Retinal pigment epithelial cell (primary cell): ENCODE data around the gene ERCC6.
A peak's percentile ranks its signal among the peaks of the same experiment; 100 is the strongest.

Experiments used
- DNase-seq: peaks from one replicate; pipeline ENCODE4 v3.0.0-alpha.2; 2010; ENCODE audit warnings: low read depth
- H3K4me3 ChIP-seq: 2 replicates; pipeline ENCODE4 v1.5.1; 2011; ENCODE audit warnings: mild to moderate bottlenecking, low read length, control low read depth, moderate library complexity
- CTCF ChIP-seq: conservative IDR thresholded peaks from 2 replicates; pipeline ENCODE4 v1.5.1; 2011; ENCODE audit warnings: low read depth, low read length, control low read depth, inconsistent platforms

ERCC6 gene

GRCh38 chr10:49550563-49550962 lies 11.6 kb upstream of the ERCC6 start:
- DNase-seq = peak; percentile 44
- no peak overlapping the region for H3K4me3 ChIP-seq
- no peak for TF ChIP-seq CTCF

- no peak overlapping the region for H3K4me3 ChIP-seq
- no peak for DNase-seq
- no peak for TF ChIP-seq CTCF
Observed at GRCh38 chr10:49549640-49550346, 10.9 kb upstream of the ERCC6 start.

- no peak for DNase-seq
- no peak overlapping the region for H3K4me3 ChIP-seq
Observed at GRCh38 chr10:49543604-49544003, 4.7 kb upstream of the ERCC6 start.

GRCh38 chr10:49542353-49542752 lies 3.4 kb upstream of the ERCC6 start:
- H3K4me3 ChIP-seq = no peak overlapping the region
- TF ChIP-seq CTCF = no peak
- DNase-seq = no peak

More at GRCh38 chr10:49543604-49544003, 4.7 kb upstream of the ERCC6 start:
- TF ChIP-seq CTCF = no peak

- no peak for TF ChIP-seq CTCF
- DNase-seq = no peak
- no peak overlapping the region for H3K4me3 ChIP-seq
Observed at GRCh38 chr10:49541762-49542161, 2.8 kb upstream of the ERCC6 start.

GRCh38 chr10:49540056-49540797 lies 1.3 kb upstream of the ERCC6 start:
- DNase-seq = no peak
- H3K4me3 ChIP-seq = no peak overlapping the region

More at GRCh38 chr10:49540056-49540797, 1.3 kb upstream of the ERCC6 start:
- TF ChIP-seq CTCF = no peak
